Measurements from ENCODE around the gene GPR146. TPM values are rescaled to one million over a fixed set of nuclear protein-coding genes. Genes with fewer than 3 reads are reported as not detected.
"Not testable (repeated sequence)": the region's sequence is repeated elsewhere in the genome, so short reads cannot be mapped to it uniquely, and the experiment has no call there.

Gene GPR146
- total and polyA plus RNA-seq, 8 donors: 6.3 to 18.9 (median 7.9) TPM

DNA sequence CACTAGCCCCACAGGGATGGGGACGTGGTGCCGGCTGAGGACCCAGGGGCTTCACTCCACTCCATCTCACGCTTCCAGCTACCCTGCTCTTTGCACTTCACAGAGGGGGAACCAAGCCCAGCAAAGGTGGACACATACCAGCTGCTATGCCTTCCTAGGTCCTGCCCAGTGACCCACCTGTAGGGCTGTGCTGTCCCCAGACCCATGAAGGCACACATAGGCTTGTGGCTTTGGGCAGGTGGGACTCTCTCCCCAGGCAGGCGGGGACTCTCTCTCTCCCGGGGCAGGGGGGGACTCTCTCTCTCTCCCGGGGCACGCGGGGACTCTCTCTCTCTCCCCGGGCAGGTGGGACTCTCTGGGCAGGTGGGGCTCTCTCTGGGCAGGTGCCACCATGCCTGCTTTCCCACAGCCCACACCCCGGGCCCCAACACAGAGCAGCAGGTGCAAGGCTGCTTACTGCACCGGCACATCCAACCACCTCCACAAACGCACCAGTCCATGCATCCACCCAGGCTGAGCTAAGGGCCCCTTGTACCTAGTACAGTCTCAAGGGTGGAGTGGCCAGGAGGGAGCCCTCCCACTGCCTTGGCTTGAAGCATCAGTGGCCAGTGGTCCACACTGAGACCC lies 13.8 kb upstream of the GPR146 start:
- peak in 1 of 4 donors; percentile 31 for DNase-seq
- intact Hi-C loops (cut with DNase I): no loop called here
- TF ChIP-seq CTCF (IDR thresholded peaks at IDR 0.05): no peak
- Histone ChIP-seq H3K27ac (no peak overlapping the region), H3K27me3 (peaks cover 0 to 11% of the 10 kb centered on the region in 2 donors), H3K9me3 (no peaks in the 10 kb centered on the region), H3K4me1 (peaks cover 9 to 20% of the 10 kb centered on the region in 2 donors), H3K4me3 (no peak overlapping the region), H3K36me3 (peaks cover 0 to 11% of the 10 kb centered on the region in 2 donors)
- no peak for ATAC-seq

DNA sequence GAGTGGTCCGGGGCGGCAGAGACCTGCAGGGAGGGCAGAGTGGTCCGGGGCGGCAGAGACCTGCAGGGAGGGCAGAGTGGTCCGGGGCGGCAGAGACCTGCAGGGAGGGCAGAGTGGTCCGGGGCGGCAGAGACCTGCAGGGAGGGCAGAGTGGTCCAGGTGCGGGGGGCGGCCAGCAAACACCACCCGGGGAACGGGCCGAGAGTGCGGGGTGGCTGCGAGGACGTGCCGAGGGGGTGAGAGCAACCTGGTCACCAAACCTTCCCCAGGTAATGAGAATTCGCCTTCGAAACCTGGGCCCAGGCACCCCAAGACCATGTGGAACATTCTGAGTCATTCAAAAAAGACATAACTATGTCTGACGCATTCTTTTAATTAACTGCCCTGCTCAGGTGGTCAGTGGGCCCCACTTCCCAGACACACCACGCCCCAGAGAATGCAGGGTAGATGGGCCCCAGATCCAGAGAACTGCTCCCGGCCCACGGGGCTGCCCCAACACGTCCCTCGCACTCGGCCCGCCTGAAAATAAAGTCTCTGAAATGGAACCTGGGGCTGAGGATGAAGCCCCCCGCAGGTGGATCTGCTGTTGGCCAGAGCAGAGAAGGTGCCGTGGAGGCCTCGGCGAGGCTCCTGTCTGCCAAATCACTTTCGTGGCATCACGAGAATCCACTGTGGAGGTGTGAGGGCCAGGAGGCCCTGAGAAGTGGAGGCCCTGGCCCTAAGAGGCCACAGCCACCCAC lies 12.5 kb upstream of the GPR146 start:
- H3K36me3 ChIP-seq: no peaks in the 10 kb centered on the region
- no peak overlapping the region for H3K4me3 ChIP-seq
- peaks cover 0 to 11% of the 10 kb centered on the region in 2 donors for H3K27me3 ChIP-seq
- no peak overlapping the region for H3K27ac ChIP-seq
- no peak for TF ChIP-seq CTCF (IDR thresholded peaks at IDR 0.05)
- ATAC-seq (no peak), DNase-seq (peak in 1 of 4 donors; percentile 62)
- intact Hi-C loops (cut with DNase I): no loop called here
- H3K9me3 ChIP-seq: no peaks in the 10 kb centered on the region
- H3K4me1 ChIP-seq: peaks cover 9 to 18% of the 10 kb centered on the region in 2 donors

DNA sequence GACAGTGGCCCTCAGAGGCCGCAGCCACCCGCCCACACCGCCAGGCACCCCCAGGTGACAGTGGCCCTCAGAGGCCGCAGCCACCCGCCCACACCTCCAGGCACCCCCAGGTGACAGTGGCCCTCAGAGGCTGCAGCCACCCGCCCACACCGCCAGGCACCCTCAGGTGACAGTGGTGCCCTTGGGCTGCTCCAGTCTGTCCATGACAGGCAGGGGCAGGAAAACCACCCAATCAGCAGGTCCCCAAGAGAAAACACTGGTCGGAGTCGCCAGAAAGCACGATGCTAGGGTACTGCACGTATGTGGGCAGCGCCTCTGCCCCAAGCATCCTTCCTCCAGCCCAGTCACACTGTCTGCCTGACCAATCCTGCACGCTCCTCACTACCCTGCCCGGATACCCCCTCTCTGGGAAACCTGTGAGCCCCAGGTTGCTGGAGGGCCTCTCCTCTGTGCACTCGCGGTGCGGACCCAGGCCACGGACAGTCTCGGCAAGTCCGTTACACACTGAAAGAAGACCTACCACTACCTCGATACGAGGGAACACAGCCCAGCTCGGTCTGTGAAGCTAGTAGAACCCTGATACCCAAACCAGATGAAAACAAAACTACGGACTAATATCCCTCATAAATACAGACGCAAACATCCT lies 11.7 kb upstream of the GPR146 start:
- H3K27ac ChIP-seq: no peak overlapping the region
- H3K27me3 ChIP-seq: peaks cover 0 to 6% of the 10 kb centered on the region in 2 donors
- no peaks in the 10 kb centered on the region for H3K9me3 ChIP-seq
- DNase-seq (peak in 1 of 4 donors; percentile 69), ATAC-seq (no peak)
- H3K4me1 ChIP-seq: peaks cover 5 to 10% of the 10 kb centered on the region in 2 donors
- no peaks in the 10 kb centered on the region for H3K36me3 ChIP-seq
- TF ChIP-seq CTCF (IDR thresholded peaks at IDR 0.05): no peak
- intact Hi-C loops (cut with DNase I): no loop called here
- H3K4me3 ChIP-seq: no peak overlapping the region

DNA sequence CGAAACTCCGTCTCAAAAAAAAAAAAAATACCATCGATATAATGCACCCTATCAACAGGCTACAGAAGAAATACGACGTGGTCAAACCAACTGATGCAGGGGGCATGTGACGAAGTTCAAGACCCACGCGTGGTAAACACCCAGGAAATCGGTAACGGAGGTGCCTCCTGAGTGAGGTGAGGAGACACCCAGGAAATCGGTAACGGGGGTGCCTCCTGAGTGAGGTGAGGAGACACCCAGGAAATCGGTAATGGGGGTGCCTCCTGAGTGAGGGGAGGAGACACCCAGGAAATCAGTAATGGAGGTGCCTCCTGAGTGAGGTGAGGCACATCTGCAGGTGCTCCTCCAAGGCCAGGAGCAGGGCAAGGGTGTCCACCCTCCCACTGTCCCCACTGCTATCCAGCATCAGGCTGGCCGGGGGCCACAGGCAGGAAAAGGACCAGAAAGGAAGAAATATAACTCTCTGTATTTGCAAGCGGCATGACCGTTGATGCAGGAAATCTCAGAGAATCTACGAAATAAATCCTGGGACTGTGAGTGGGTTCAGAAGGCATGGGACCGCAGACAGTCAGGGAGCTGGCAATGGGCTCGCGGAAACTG lies 10.7 kb upstream of the GPR146 start:
- Histone ChIP-seq H3K27ac (no peak overlapping the region), H3K36me3 (no peaks in the 10 kb centered on the region), H3K27me3 (no peaks in the 10 kb centered on the region), H3K4me1 (peaks cover 5 to 8% of the 10 kb centered on the region in 2 donors), H3K9me3 (no peaks in the 10 kb centered on the region), H3K4me3 (no peak overlapping the region)
- no peak for TF ChIP-seq CTCF (IDR thresholded peaks at IDR 0.05)
- ATAC-seq: no peak
- intact Hi-C loops (cut with DNase I): no loop called here
- DNase-seq: peak in 1 of 4 donors; percentile 58

GRCh38 chr7:1034769-1035168 lies 9.6 kb upstream of the GPR146 start:
- DNase-seq; H3K27ac ChIP-seq; H3K27me3 ChIP-seq; ATAC-seq; intact Hi-C loops (cut with DNase I); H3K36me3 ChIP-seq; H3K9me3 ChIP-seq; H3K4me1 ChIP-seq; H3K4me3 ChIP-seq: not testable (repeated sequence)

DNA sequence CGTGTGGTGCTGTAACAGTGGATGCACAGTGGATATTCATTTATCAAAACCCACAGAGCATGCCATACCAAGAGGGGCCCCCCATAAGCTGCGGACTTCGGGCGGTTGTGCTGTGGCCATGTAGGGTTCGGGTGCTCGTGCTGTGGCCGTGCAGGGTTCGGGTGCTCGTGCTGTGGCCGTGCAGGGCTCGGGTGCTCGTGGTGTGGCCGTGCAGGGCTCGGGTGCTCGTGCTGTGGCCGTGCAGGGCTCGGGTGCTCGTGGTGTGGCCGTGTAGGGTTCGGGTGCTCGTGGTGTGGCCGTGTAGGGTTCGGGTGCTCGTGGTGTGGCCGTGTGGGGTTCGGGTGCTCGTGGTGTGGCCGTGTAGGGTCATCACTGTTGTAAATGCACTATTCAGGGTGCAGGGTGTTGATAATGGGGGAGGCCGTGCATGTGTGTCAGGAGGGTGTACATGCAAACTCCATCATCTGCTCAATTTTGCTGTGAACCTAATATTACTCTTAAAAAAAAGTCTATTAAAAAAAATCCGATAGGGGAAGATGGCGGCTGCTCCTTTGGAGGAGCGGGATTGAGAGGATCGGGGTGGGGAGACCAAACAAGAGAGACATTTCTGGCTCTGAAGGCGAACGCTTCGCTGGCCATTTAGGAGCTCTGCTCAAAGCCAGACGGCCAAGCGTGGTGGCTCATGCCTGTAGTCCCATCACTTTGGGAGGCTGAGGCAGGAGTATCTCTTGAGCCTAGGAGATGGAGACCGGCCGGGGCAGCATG lies 8.0 kb upstream of the GPR146 start:
- H3K4me3 ChIP-seq; H3K27ac ChIP-seq; H3K4me1 ChIP-seq; H3K36me3 ChIP-seq; intact Hi-C loops (cut with DNase I); H3K9me3 ChIP-seq; H3K27me3 ChIP-seq; ATAC-seq: not testable (repeated sequence)
- peak in 1 of 4 donors; percentile 40 for DNase-seq

- Histone ChIP-seq H3K4me1 (peaks cover 20 to 46% of the 10 kb centered on the region in 2 donors), H3K27me3 (peaks cover 0 to 17% of the 10 kb centered on the region in 2 donors)
- H3K4me3 ChIP-seq; H3K36me3 ChIP-seq; ATAC-seq; H3K27ac ChIP-seq; intact Hi-C loops (cut with DNase I); H3K9me3 ChIP-seq: not testable (repeated sequence)
- peak in 1 of 4 donors; percentile 2 for DNase-seq
Measured at GRCh38 chr7:1040233-1040632, 4.1 kb upstream of the GPR146 start.

Data from left lung (tissue), 10 donors.